NCI-H524 treated with DMSO at 0.1 percent for 48 hours (cell line): ENCODE results near the gene CCL15.

Source experiments
- DNase-seq: peaks from one replicate; lab custom pipeline; 2025; lab: John Stamatoyannopoulos, UW

CCL15 gene

GRCh38 chr17:35991075-35991474 lies 10.3 kb downstream of the CCL15 start:
- DNase-seq: no peak

GRCh38 chr17:35988164-35988563 lies 13.2 kb downstream of the CCL15 start:
- no peak for DNase-seq

DNA sequence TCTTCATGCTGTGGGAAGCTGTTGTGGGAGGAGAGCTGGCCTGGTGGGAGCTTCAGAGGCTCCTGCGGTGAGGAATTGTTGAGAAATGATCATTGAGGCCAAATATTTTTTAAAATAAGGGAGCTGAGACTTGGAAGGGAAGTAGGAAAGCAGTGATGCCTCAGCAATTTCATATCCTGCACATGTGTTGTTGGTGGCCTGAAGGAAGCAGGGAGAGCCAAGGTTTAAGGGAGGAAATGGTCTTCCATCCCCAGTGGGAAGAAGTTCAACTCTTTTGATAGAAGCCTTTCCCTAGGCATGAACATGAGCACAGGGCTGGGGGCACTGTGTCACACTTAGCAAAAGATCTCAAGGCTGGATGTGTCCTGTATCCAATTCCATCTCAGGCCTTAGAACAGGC lies 14.7 kb downstream of the CCL15 start, which contains the start of gene CCL14:
Gene CCL14 (minus strand): TSS at position 87 of the 400 bp plus-strand sequence. CDS start 80 bp downstream, at position 7.
- no peak for DNase-seq

DNA sequence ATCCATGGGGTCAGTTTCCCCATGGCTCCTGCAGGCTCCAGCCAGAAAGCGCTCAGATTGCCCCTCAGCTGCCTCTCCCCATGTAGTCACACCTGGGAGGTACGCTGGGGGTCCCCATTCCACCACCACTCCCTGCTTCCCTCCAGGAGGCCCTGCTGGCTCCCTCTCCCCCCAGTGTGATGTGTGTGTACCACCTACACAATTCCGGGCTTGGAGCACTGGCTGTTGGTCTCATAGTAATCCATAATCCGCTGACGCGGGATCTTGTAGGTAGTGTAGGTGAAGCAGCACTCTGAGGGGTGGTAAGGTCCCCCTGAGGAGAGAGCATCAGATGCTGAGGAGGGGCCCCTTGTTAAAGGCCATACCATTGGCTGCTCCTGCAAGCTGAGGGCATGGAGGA lies 17.2 kb downstream of the CCL15 start:
- DNase-seq: no peak

DNA sequence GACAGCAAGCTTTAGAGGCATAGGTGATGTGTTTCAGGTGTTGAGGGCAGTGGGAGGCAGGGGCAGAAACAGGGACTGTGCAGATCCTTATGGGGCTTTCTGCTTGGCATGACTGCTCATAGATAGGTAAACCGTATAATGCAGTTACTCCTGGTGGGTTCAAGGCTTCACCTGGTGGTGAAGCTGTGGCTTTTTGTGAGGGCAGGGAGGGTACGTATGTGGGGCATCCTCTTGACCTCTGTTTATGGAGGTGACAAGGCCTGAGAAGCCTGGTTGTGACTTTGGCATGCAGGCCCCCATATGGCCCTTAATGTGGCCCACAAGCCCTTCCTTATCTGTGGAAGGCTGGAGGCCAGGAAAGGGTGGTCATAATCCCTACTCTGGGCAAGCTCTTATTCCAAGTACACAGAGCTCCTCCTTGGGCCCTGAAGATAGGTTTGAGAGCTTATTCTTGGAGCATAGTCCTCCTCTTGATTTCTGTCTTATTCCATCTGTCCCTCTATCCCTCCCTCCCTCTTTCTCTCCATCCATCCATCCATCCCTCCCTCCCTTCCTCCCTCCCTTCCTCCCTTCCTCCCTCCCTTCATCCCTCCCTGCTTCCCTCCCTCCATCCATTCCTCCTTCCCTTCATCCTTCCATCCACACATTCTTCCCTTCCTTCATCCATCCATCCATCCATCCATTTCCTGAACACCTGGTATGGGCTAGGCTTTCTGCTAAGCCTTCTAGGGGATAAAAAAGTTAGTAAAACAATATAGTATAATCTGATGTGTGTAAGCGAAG lies 18.8 kb downstream of the CCL15 start:
- DNase-seq: no peak

DNA sequence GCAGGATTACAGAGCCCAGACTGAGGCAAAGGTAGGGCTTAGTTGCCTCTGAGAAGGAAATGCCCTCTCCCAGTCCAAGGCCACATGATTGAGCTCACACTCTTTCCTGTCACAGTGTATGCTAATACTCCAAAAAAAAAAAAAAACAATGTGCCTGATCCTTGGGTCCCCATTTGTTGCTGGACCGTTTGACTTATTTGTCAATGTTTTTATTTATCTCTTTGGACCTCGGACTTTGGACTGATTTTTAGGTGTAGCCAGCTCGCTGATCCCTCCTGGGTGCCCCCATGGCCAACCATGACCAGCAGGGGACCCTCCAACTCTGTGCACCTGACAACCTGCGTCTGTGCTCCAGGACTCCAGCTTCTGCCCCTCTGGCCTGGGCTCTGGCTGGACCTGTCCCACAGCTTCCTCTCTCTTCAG lies 19.4 kb downstream of the CCL15 start:
- DNase-seq: no peak

- DNase-seq: no peak
Measured at GRCh38 chr17:35981246-35981645, 20.1 kb downstream of the CCL15 start, which contains the start of gene CCL16. TSS of gene CCL16 (minus strand) at chr17:35981497. CDS start at chr17:35981420, 77 bp downstream.

DNA sequence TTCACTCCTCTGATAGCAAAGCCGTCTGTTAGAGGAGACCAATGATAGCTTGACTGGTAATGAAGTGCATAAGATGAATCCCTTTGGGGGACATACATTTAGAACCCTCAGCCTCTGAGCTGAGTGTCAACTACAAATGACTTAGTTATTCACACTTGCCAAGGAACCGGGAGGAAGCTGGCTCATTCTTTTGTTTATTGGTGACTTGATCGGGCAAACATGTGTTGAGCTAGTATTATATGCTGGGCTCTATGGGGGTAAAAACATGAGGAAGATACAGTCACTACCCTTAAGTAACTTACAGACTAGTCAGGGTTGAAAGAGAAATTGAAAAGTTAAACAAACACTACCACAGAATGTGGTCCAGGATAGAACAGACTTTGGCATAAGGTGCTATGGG lies 23.0 kb downstream of the CCL15 start:
- no peak for DNase-seq

GRCh38 chr17:35977509-35977908 lies 23.8 kb downstream of the CCL15 start:
- no peak for DNase-seq

DNA sequence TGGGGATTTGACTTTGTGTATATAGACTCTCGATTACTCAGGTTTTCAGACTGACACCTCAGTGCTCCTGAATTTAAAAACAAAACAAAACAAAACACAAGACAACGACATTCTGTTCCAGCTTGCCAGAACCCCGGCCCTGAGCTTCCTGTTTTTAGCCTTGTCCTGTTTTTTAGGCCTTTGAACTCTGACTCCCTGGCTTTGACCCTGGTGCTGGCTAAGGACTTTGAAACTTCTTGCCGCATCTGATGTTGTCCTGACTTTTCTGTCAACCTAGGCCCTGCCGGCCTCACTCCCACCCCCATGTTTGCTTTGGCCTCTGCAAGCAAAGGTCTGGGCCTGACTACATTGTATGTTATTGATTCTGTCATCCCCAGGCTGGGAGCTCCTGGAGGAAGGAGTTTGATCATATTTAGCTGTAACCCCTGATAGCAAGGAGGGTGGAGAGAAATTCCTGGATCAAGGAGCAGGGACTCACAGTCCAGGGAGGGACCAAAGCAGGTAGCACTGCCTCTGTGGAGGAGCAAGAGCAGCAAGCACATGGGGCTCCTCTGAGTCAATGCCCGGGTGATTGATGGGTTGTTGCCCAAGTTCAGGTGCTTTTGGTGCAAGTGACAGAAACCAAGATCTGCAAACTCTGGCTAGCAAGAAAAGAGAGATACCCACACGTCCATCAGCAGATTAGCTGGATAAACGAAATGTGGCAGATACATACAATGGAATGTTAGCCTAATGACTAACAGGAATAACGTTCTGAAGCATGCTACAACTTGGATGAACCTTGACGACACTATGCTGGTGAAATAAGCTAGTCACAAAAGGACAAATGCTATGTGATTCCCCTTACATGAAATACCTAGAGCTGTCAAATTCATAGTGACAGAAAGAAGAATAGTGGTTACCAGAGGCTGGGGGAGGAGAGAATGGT lies 27.8 kb downstream of the CCL15 start:
- no peak for DNase-seq

DNA sequence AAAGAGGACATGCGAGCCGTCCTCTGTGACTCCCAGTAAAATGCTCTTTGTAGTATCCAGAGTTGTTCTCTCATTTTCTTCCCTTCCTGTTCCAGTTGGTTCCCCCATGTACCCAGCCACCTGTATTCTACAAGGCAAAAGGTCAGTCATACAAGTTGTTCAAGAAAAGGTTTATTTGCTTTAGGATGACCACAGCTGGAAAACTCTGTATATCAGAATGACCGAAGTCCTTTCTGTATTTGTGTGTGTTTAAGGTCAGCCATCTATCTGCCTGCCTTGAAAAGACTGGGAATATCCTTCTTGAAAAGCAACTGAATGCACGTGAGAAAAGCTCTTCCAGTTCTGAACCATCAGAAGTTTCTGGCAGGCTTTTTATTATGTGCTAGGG lies 28.4 kb downstream of the CCL15 start:
- no peak for DNase-seq

GRCh38 chr17:35972535-35972934 lies 28.8 kb downstream of the CCL15 start:
- DNase-seq: no peak

- no peak for DNase-seq
Measured at GRCh38 chr17:35972066-35972465, 29.3 kb downstream of the CCL15 start.

- DNase-seq: no peak
Measured at GRCh38 chr17:35969558-35970380, 31.6 kb downstream of the CCL15 start.

DNA sequence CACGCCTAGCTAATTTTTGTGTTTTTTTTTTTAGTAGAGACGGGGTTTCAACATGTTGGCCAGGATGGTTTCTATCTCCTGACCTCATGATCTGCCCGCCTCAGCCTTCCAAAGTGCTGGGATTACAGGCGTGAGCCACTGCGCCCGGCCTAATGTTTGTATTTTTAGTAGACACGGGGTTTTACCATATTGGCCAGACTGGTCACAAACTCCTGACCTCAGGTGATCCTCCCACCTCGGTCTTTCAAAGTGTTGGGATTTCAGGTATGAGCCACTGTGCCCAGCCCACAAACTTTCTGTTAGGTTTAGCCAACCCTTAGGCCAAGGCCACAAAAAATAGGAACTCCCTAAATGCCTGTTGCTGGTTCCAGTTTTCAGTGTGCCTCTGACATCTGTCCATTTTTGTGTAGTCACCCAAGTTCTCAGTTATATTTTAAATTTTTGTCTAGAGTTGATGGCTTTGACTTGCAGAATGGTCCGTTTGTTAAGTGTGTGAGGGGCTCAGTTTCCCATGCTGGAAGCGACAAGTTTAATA lies 32.8 kb downstream of the CCL15 start:
- no peak for DNase-seq

DNA sequence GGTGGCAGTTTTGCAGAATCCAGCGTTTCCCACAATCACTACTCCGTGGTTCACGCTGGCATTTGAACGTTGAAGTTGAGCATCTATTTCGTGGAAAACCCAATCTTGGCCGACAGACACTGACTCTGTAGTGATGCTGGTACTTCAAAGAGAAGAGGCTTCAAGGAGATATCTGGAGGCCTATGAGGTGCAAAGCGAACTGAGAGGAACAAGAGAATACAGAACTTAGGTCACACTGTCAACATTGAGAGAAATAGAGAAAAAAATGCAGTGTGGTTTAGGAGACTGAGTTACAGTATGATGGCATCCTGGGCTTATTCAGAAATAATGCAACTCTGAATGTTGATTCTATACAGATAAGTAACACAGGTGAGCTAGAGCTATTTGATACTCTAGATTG lies 36.1 kb downstream of the CCL15 start:
- DNase-seq: no peak

GRCh38 chr17:35963663-35964062 lies 37.7 kb downstream of the CCL15 start:
- no peak for DNase-seq

GRCh38 chr17:35953720-35954119 lies 47.6 kb downstream of the CCL15 start:
- DNase-seq: no peak

DNA sequence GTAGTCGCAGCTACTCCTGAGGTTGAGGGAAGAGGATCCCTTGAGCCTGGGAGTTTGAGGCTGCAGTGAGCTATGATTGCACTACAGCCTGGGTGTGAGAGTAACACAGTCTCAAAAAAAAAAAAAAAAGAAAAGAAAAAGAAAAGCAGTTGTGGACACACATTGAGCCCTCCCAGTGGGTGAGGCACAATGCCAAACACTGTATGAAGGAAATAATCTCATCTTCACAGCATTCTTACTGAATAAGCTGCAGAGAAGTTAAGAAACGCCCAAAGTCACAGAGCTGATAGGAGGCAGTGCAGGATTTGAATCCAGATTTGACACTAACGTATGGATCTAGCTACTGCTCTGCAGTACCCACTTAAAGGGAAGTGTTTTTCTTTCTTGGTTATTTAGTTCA lies 52.0 kb downstream of the CCL15 start:
- DNase-seq: no peak

DNA sequence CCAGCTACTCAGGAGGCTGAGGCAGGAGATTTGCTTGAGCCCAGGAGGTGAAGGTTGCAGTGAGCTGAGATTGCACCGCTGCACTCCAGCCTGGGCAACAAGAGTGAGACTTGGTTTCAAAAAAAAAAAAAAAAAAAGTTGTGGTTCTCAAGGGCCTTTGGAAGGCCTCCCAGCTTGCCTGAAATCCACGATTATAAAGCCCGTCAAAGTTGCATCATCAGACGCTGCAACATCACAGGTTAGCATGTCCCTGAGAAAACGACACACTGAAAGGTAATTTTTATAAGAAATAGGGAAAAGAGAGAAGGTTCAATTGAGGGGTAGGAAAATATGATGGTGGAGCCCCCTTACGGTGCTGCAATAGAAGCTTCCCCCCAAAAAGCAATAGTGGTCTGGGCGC lies 53.3 kb downstream of the CCL15 start:
- DNase-seq: no peak
